ENCODE results near the gene HS6ST3.

HS6ST3 gene

GRCh38 chr13:96342852-96343465 is 253.1 kb downstream of the HS6ST3 start:
- no peak for DNase-seq

- no peak for DNase-seq
Measured at GRCh38 chr13:96346921-96347320, 257.0 kb downstream of the HS6ST3 start.

- DNase-seq: no peak
Measured at GRCh38 chr13:96373597-96373996, 283.7 kb downstream of the HS6ST3 start.

- no peak for DNase-seq
Measured at GRCh38 chr13:96377835-96378234, 287.9 kb downstream of the HS6ST3 start.

- DNase-seq: no peak
Measured at GRCh38 chr13:96379967-96380366, 290.1 kb downstream of the HS6ST3 start.

- DNase-seq: no peak
Measured at GRCh38 chr13:96381681-96382080, 291.8 kb downstream of the HS6ST3 start.

- DNase-seq: no peak
Measured at GRCh38 chr13:96388598-96388997, 298.7 kb downstream of the HS6ST3 start.

GRCh38 chr13:96391606-96392005 is 301.7 kb downstream of the HS6ST3 start:
- no peak for DNase-seq

GRCh38 chr13:96397807-96398206 is 307.9 kb downstream of the HS6ST3 start:
- DNase-seq: no peak

- no peak for DNase-seq
Measured at GRCh38 chr13:96398486-96398885, 308.6 kb downstream of the HS6ST3 start.

- DNase-seq: no peak
Measured at GRCh38 chr13:96403241-96403640, 313.3 kb downstream of the HS6ST3 start.

- DNase-seq: no peak
Measured at GRCh38 chr13:96403651-96404050, 313.7 kb downstream of the HS6ST3 start.

- no peak for DNase-seq
Measured at GRCh38 chr13:96415831-96416385, 326.0 kb downstream of the HS6ST3 start.

GRCh38 chr13:96417939-96418685 is 328.2 kb downstream of the HS6ST3 start:
- DNase-seq: no peak

- DNase-seq: no peak
Measured at GRCh38 chr13:96421314-96421713, 331.4 kb downstream of the HS6ST3 start.

- DNase-seq: no peak
Measured at GRCh38 chr13:96422002-96422401, 332.1 kb downstream of the HS6ST3 start.

GRCh38 chr13:96426167-96426566 is 336.3 kb downstream of the HS6ST3 start:
- no peak for DNase-seq

- DNase-seq: no peak
Measured at GRCh38 chr13:96428911-96429310, 339.0 kb downstream of the HS6ST3 start.

- DNase-seq: no peak
Measured at GRCh38 chr13:96431044-96431581, 341.2 kb downstream of the HS6ST3 start.

- DNase-seq: no peak
Measured at GRCh38 chr13:96444676-96445075, 354.8 kb downstream of the HS6ST3 start.

- DNase-seq: no peak
Measured at GRCh38 chr13:96449920-96450319, 360.0 kb downstream of the HS6ST3 start.

- DNase-seq: no peak
Measured at GRCh38 chr13:96450326-96451020, 360.6 kb downstream of the HS6ST3 start.

- no peak for DNase-seq
Measured at GRCh38 chr13:96454466-96454865, 364.6 kb downstream of the HS6ST3 start.

- DNase-seq: no peak
Measured at GRCh38 chr13:96460609-96461008, 370.7 kb downstream of the HS6ST3 start.
